ENCODE data around the gene PCGF1. TPM values are rescaled to one million over a fixed set of nuclear protein-coding genes. Genes with fewer than 3 reads are reported as not detected.

The PCGF1 gene
- 30.2 to 41.4 TPM (median 31.4 TPM) in 5 replicates for total RNA-seq (2022; extraction: Qiagen RNA extraction; ENCODE audit: low read depth)

GRCh38 chr2:74507145-74507925 lies at the start of gene PCGF1:
Gene PCGF1, minus strand, starts transcription at chr2:74507695. Its CDS starts 27 bp downstream, at chr2:74507668.

GRCh38 chr2:74553892-74554819 lies 46.7 kb upstream of the PCGF1 start, which contains the start of the genes DOK1 and LOXL3:
Gene DOK1, plus strand, starts transcription at chr2:74554720. Its CDS starts 35 bp downstream, at chr2:74554755.
Gene LOXL3, minus strand, starts transcription at chr2:74553942. Its CDS starts 1,308 bp downstream, at chr2:74552634.

GRCh38 chr2:74529357-74530238 lies 22.1 kb upstream of the PCGF1 start, which contains the start of the genes AUP1 and HTRA2:
Gene AUP1, minus strand, starts transcription at chr2:74529706. Its CDS starts 77 bp downstream, at chr2:74529629.
Gene HTRA2, plus strand, starts transcription at chr2:74529933. Its CDS starts 74 bp downstream, at chr2:74530007.

GRCh38 chr2:74525717-74526648 lies 18.5 kb upstream of the PCGF1 start, which contains the start of gene DQX1:
Gene DQX1, minus strand, starts transcription at chr2:74526231. Its CDS starts 502 bp downstream, at chr2:74525729.

GRCh38 chr2:74514368-74515270 lies 7.1 kb upstream of the PCGF1 start, which contains the start of gene TLX2:
Gene TLX2, plus strand, starts transcription at chr2:74514450. Its CDS starts 357 bp downstream, at chr2:74514807.

GRCh38 chr2:74499267-74499939 lies 8.1 kb downstream of the PCGF1 start, which contains the start of gene LBX2:
Gene LBX2, minus strand, starts transcription at chr2:74499603. Its CDS starts 66 bp downstream, at chr2:74499537.

GRCh38 chr2:74482801-74483674 lies 24.5 kb downstream of the PCGF1 start, which contains the start of the genes CCDC142 and TTC31:
Gene CCDC142, minus strand, starts transcription at chr2:74482998. Its CDS starts 161 bp downstream, at chr2:74482837.
Gene TTC31, plus strand, starts transcription at chr2:74483081. Its CDS starts 15 bp downstream, at chr2:74483096.

GRCh38 chr2:74472086-74472944 lies 35.2 kb downstream of the PCGF1 start, which contains the start of gene MRPL53:
Gene MRPL53, minus strand, starts transcription at chr2:74472680. Its CDS starts 20 bp downstream, at chr2:74472660.

GRCh38 chr2:74458132-74458937 lies 49.2 kb downstream of the PCGF1 start, which contains the start of gene WBP1:
Gene WBP1, plus strand, starts transcription at chr2:74458438. Its CDS starts 165 bp downstream, at chr2:74458603.

Other genes starting within 250 kb of the PCGF1 start
- 0.17 to 0.68 TPM (median 0.43 TPM) in 5 replicates for gene SLC4A5, start 164.3 kb downstream of the PCGF1 start, total RNA-seq (2022; extraction: Qiagen RNA extraction; ENCODE audit: low read depth)
- gene DCTN1, start 127.4 kb downstream of the PCGF1 start, total RNA-seq (2022; extraction: Qiagen RNA extraction; ENCODE audit: low read depth) = 104 to 150 TPM (median 150 TPM) in 5 replicates
- gene C2orf81, start 86.1 kb downstream of the PCGF1 start, total RNA-seq (2022; extraction: Qiagen RNA extraction; ENCODE audit: low read depth) = 1.9 to 3.5 TPM (median 3.2 TPM) in 5 replicates
- 68.3 to 88.0 TPM (median 87.1 TPM) in 5 replicates for gene WDR54, start 86.0 kb downstream of the PCGF1 start, total RNA-seq (2022; extraction: Qiagen RNA extraction; ENCODE audit: low read depth)
- gene RTKN, start 65.8 kb downstream of the PCGF1 start, total RNA-seq (2022; extraction: Qiagen RNA extraction; ENCODE audit: low read depth) = 18.7 to 29.5 TPM (median 22.1 TPM) in 5 replicates
- 52.7 to 58.3 TPM (median 55.9 TPM) in 5 replicates for gene INO80B, start 52.6 kb downstream of the PCGF1 start, total RNA-seq (2022; extraction: Qiagen RNA extraction; ENCODE audit: low read depth)
- 44.9 to 90.5 TPM (median 83.9 TPM) in 5 replicates for gene WBP1, start 49.3 kb downstream of the PCGF1 start, total RNA-seq (2022; extraction: Qiagen RNA extraction; ENCODE audit: low read depth)
- 39.9 to 51.2 TPM (median 49.7 TPM) in 5 replicates for gene MOGS, start 42.3 kb downstream of the PCGF1 start, total RNA-seq (2022; extraction: Qiagen RNA extraction; ENCODE audit: low read depth)
- 108 to 158 TPM (median 132 TPM) in 5 replicates for gene MRPL53, start 35.0 kb downstream of the PCGF1 start, total RNA-seq (2022; extraction: Qiagen RNA extraction; ENCODE audit: low read depth)
- 9.1 to 15.9 TPM (median 14.4 TPM) in 5 replicates for gene CCDC142, start 24.7 kb downstream of the PCGF1 start, total RNA-seq (2022; extraction: Qiagen RNA extraction; ENCODE audit: low read depth)
- gene TTC31, start 24.6 kb downstream of the PCGF1 start, total RNA-seq (2022; extraction: Qiagen RNA extraction; ENCODE audit: low read depth) = 14.5 to 16.7 TPM (median 16.4 TPM) in 5 replicates
- 2.7 to 4.1 TPM (median 3.4 TPM) in 5 replicates for gene LBX2, start 8.1 kb downstream of the PCGF1 start, total RNA-seq (2022; extraction: Qiagen RNA extraction; ENCODE audit: low read depth)
- gene TLX2, start 6.8 kb upstream of the PCGF1 start, total RNA-seq (2022; extraction: Qiagen RNA extraction; ENCODE audit: low read depth) = 0.22 to 0.45 TPM (median 0.34 TPM) in 5 replicates
- 0.06 to 0.23 TPM (median 0.15 TPM) in 3 of 5 replicates, not detected in the others for gene DQX1, start 18.5 kb upstream of the PCGF1 start, total RNA-seq (2022; extraction: Qiagen RNA extraction; ENCODE audit: low read depth)
- 182 to 257 TPM (median 240 TPM) in 5 replicates for gene AUP1, start 22.0 kb upstream of the PCGF1 start, total RNA-seq (2022; extraction: Qiagen RNA extraction; ENCODE audit: low read depth)
- 31.3 to 40.6 TPM (median 40.0 TPM) in 5 replicates for gene HTRA2, start 22.2 kb upstream of the PCGF1 start, total RNA-seq (2022; extraction: Qiagen RNA extraction; ENCODE audit: low read depth)
- 0.14 to 0.66 TPM (median 0.25 TPM) in 5 replicates for gene LOXL3, start 46.2 kb upstream of the PCGF1 start, total RNA-seq (2022; extraction: Qiagen RNA extraction; ENCODE audit: low read depth)
- 4.2 to 6.3 TPM (median 5.4 TPM) in 5 replicates for gene DOK1, start 47.0 kb upstream of the PCGF1 start, total RNA-seq (2022; extraction: Qiagen RNA extraction; ENCODE audit: low read depth)
- gene M1AP, start 140.6 kb upstream of the PCGF1 start, total RNA-seq (2022; extraction: Qiagen RNA extraction; ENCODE audit: low read depth) = not detected in 5 replicates
- 8.1 to 12.1 TPM (median 9.2 TPM) in 5 replicates for gene SEMA4F, start 146.6 kb upstream of the PCGF1 start, total RNA-seq (2022; extraction: Qiagen RNA extraction; ENCODE audit: low read depth)